ENCODE results near the gene ARL14EP.

- TF ChIP-seq EZH2 (IDR thresholded peaks at IDR 0.05): no peak
- no peak for TF ChIP-seq SIN3A (IDR thresholded peaks at IDR 0.05; ENCODE audit: low read depth)
- TF ChIP-seq SRF (IDR thresholded peaks at IDR 0.05; ENCODE audit: low read depth): no peak
- TF ChIP-seq CEBPB (IDR thresholded peaks at IDR 0.05; ENCODE audit: low read depth): no peak
- TF ChIP-seq, protein P1, sequence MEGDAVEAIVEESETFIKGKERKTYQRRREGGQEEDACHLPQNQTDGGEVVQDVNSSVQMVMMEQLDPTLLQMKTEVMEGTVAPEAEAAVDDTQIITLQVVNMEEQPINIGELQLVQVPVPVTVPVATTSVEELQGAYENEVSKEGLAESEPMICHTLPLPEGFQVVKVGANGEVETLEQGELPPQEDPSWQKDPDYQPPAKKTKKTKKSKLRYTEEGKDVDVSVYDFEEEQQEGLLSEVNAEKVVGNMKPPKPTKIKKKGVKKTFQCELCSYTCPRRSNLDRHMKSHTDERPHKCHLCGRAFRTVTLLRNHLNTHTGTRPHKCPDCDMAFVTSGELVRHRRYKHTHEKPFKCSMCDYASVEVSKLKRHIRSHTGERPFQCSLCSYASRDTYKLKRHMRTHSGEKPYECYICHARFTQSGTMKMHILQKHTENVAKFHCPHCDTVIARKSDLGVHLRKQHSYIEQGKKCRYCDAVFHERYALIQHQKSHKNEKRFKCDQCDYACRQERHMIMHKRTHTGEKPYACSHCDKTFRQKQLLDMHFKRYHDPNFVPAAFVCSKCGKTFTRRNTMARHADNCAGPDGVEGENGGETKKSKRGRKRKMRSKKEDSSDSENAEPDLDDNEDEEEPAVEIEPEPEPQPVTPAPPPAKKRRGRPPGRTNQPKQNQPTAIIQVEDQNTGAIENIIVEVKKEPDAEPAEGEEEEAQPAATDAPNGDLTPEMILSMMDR (IDR thresholded peaks at IDR 0.05 in 2 of 3, conservative IDR thresholded peaks at IDR 0.05 in 1 of 3; ENCODE audit: borderline replicate concordance in 1 of 3, insufficient read depth in 1 of 3, low read depth in 2 of 3, low read length in 2 of 3): no peak
These were observed 41.2 kb upstream of the ARL14EP start for GRCh38 chr11:30281476-30282288.
